AG04449 (cell line): ENCODE measurements around the gene H3-3A.

Experiments
- CTCF ChIA-PET: fragments of 350-600 bp; formaldehyde crosslinking; extraction: SDS; loops from one replicate; lab custom pipeline; 2021; ENCODE audit warnings: antibody characterized with exemption; lab: Yijun Ruan, JAX
- POLR2A ChIA-PET: fragments of 400-600, 350-600 bp; formaldehyde crosslinking; extraction: SDS; loops from one replicate; lab custom pipeline; 2020; ENCODE audit warnings: antibody characterized with exemption, inconsistent platforms; lab: Yijun Ruan, JAX
- DNase-seq: peaks from one replicate; pipeline ENCODE4 v3.0.0-alpha.2; 2010; ENCODE audit warnings: low read depth, low spot score
- H3K4me3 ChIP-seq: 2 replicates; pipeline ENCODE4 v1.5.1; 2011; ENCODE audit warnings: low read depth, mild to moderate bottlenecking, control low read depth, low read length
- CTCF ChIP-seq: IDR thresholded peaks from one replicate; pipeline ENCODE4 v1.5.1; 2011; ENCODE audit warnings: mild to moderate bottlenecking, moderate library complexity, low read length, control low read depth, inconsistent platforms; ENCODE audit not compliant: insufficient read depth; ENCODE audit errors: missing control alignments

H3-3A gene

GRCh38 chr1:226073184-226073950, 10.9 kb downstream of the H3-3A start:
- POLR2A ChIA-PET: no interaction called here
- CTCF ChIA-PET: interaction anchor here (0.9 to 12.5 kb wide), 5 partner anchors 6 to 1151 kb away, joined by 3 to 151 read pairs (median 4); partner anchors contain the start of gene H3-3A
- DNase-seq: no peak
- TF ChIP-seq CTCF: no peak
- no peak overlapping the region for H3K4me3 ChIP-seq

DNA sequence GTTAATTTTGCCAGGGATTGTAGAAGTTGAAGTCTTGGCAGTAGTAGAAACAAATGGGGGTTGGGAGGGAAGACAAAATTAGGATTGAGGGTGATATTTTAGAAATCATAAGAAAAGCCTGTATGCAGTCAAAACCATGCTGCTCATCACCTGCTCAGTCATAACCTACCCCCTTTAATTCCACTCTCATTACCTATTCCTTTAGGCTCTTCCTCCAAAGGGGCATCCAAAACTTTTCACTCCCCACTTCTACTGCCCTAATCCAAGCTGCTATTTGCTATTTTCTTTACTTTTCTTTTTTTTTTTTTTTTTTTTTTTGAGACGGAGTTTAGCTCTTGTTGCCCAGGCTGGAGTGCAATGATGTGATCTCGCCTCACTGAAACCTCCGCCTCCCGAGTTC, 11.5 kb downstream of the H3-3A start:
- ChIA-PET POLR2A (interaction anchor here (0.9 kb wide), 1 partner anchor 9 kb away, joined by 4 read pairs; no protein-coding TSS in a partner anchor), CTCF (interaction anchor here (0.8 to 12.5 kb wide), 5 partner anchors 6 to 51 kb away, joined by 3 to 151 read pairs (median 4); no protein-coding TSS in a partner anchor)
- DNase-seq: no peak
- no peak overlapping the region for H3K4me3 ChIP-seq
- no peak for TF ChIP-seq CTCF

GRCh38 chr1:226076378-226076777, 13.9 kb downstream of the H3-3A start:
- POLR2A ChIA-PET: no interaction called here
- no peak overlapping the region for H3K4me3 ChIP-seq
- no peak for TF ChIP-seq CTCF
- CTCF ChIA-PET: interaction anchor here (1.0 to 12.5 kb wide), 4 partner anchors 9 to 121 kb away, joined by 3 to 151 read pairs (median 4); no protein-coding TSS in a partner anchor
- no peak for DNase-seq

DNA sequence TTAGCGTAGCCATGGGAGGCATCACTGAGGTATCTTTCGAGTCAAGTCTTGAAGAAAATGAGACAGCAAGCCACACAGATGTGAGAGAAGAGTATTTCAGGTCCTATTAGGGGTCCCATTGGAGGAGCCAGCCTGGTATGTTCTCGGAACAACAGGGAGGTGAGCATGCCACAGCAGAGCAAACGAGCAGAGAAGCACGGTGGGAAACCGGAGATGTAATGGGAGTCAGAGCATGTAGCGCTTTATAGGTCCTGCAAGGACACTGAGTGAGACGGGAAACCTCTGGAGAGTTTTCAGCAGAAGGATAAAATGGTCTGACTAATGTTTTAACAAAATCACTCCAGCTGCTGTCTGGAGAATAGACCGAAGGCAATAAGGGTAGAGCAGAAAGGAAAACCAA, 15.9 kb downstream of the H3-3A start:
- no peak overlapping the region for H3K4me3 ChIP-seq
- no peak for TF ChIP-seq CTCF
- DNase-seq: no peak
- CTCF ChIA-PET: interaction anchor here (1.0 to 12.5 kb wide), 4 partner anchors 11 to 47 kb away, joined by 3 to 151 read pairs (median 4); partner anchors contain the start of gene H3-3A
- POLR2A ChIA-PET: no interaction called here

DNA sequence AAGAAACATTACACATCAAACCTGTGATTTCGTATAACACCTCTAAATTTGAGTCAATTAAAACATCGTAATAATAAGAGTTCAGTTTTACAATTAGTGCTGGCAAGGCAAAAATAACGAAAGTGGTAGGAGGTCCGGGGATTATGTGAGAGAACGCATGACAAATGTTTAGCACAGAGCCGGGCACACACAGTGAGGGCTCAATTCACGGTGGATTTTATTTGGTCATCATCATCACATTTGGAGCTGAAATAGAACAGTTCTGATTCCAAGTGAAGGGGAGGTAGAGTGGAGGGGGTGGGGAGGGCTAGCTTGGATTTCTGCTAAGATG, 20.0 kb downstream of the H3-3A start:
- H3K4me3 ChIP-seq: peak overlapping the region; percentile 74
- ChIA-PET POLR2A (interaction anchor here (0.8 to 2.6 kb wide), 4 partner anchors 8 to 20 kb away, joined by 4 to 11 read pairs (median 6); partner anchors contain the start of gene H3-3A), CTCF (interaction anchor here (0.8 to 12.5 kb wide), 7 partner anchors 11 to 114 kb away, joined by 4 to 151 read pairs (median 7); no protein-coding TSS in a partner anchor)
- no peak for TF ChIP-seq CTCF
- DNase-seq: no peak

DNA sequence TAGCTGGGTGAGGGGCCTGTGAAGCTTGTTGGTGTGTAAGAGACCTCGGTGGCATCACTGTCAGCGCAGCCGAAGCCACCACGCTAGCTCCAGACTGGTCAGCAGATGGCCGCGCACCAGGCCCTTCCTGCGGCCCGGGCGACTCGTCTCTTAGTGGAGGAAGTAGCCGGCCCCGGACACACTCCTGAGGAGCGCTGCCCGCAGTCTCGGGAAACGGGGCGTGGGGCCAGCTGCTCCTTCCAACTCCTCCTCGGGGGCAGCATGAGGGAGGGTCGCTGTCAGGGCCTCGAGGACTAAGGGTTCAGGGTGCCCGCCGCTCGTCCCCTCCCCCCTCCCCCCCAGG, 20.4 kb downstream of the H3-3A start:
- CTCF ChIA-PET: interaction anchor here (0.8 to 12.5 kb wide), 8 partner anchors 11 to 114 kb away, joined by 4 to 151 read pairs (median 6); no protein-coding TSS in a partner anchor
- DNase-seq: no peak
- POLR2A ChIA-PET: interaction anchor here (0.5 to 2.6 kb wide), 6 partner anchors 8 to 39 kb away, joined by 3 to 11 read pairs (median 5); partner anchors contain the start of gene H3-3A

More for the DNA sequence above, 20.4 kb downstream of the H3-3A start:
- H3K4me3 ChIP-seq: peak overlapping the region; percentile 74
- no peak for TF ChIP-seq CTCF
